ENCODE results near the gene LSS. TPM values are rescaled to one million over a fixed set of nuclear protein-coding genes. Genes with fewer than 3 reads are reported as not detected.

LSS gene
- total and polyA plus RNA-seq, 2 experiments from 2014 or later, result 86.9 to 112 TPM

DNA sequence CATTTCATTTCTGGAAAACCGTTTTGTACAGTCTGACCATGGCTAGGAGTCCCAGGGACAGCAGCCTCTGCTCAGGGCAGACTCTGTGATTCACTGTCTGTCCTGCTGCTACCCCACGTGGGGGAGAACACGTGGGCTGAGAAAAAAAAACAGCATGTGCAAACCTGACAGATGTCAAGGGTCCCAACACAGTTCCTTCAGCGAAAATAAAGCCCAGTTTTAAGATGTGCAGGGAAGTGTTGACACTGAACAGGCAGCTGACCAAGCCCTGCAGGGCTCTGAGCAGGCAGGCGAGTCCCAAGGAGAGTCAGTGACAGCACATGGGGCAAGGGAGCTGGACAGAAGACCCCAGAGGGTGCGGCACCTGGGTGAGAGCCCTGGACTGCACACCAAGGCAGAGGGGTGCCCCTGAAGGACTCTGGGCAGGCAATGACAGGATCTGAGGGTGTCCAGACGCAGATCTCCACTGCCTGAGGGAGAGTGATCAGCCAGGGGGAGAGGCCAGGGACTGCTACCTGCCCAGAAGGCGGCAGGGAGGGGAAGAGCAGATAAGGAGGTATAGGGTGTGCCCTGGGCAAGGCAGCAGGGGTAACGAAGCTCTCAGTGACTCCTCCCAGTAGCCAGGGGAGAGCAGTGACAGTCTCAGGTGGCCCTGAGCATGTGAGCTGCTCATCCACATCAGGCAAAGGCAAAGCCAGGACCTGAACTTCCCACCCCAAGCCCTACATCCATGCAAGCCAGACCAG is 39.2 kb downstream of the LSS start:
- Histone ChIP-seq H3K9me3 (ENCODE audit: low read depth) (no peaks in the 10 kb centered on the region), H3K27ac (peak overlapping the region; percentile 68)
- DNase-seq (ENCODE audit: low read depth in 1 of 2, low spot score in 1 of 2), result peak in 1 of 2 donors; percentile 59

DNA sequence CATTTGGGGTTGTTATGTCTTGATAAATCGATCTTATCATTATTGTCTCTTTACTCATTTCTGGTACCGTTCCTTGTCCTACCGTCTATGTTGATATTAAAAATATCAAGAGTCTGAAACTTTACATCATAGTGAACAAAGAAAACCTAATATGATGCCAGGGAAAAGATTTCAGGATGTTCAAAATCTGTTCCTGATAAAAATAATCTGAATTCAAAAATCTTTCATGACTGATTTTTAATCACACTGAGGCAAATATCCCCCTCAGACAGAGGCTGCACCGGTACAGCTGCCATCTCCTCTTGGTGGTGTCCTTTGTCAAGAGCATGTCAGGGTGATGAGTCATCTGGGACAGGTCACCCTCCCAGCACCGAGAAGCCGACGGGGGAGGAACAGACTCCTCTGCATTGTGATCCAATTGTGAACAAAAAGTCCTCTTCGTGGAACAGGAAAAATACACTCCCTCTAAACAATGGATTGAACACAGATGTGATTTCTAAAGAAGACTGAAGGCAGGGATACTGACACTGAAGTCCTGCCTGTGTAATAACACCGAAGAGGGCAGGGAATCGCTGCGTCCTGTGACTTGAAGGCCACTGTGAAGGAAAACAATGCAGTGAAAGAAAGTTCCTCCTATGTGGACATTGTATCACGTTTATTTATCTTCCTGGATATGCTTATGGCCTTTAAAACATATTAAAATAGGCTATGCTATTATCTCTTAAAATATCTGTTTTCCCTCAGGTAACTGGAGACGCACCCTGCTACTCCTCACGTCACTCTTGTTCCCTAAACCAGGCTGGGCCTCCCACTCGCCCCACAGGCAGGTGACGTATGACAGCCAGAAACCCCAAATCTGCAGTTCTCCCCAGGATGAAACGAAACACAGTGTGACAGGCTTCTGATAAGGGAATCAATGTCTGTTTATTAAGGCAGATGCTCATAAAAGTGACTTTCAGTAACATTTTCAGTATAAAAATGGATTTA is 40.1 kb downstream of the LSS start:
- TF ChIP-seq, protein P1, sequence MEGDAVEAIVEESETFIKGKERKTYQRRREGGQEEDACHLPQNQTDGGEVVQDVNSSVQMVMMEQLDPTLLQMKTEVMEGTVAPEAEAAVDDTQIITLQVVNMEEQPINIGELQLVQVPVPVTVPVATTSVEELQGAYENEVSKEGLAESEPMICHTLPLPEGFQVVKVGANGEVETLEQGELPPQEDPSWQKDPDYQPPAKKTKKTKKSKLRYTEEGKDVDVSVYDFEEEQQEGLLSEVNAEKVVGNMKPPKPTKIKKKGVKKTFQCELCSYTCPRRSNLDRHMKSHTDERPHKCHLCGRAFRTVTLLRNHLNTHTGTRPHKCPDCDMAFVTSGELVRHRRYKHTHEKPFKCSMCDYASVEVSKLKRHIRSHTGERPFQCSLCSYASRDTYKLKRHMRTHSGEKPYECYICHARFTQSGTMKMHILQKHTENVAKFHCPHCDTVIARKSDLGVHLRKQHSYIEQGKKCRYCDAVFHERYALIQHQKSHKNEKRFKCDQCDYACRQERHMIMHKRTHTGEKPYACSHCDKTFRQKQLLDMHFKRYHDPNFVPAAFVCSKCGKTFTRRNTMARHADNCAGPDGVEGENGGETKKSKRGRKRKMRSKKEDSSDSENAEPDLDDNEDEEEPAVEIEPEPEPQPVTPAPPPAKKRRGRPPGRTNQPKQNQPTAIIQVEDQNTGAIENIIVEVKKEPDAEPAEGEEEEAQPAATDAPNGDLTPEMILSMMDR (IDR thresholded peaks at IDR 0.05; ENCODE audit: low read depth, low read length), result no peak
- H3K27me3 ChIP-seq, result no peaks in the 10 kb centered on the region
- no peaks in the 10 kb centered on the region for H3K36me3 ChIP-seq
- H3K4me1 ChIP-seq (ENCODE audit: low read depth), result peaks cover 16% of the 10 kb centered on the region
- H3K4me3 ChIP-seq, result no peak overlapping the region
- H3K9me3 ChIP-seq (ENCODE audit: low read depth), result no peaks in the 10 kb centered on the region
- H3K27ac ChIP-seq, result peak overlapping the region; percentile 68
- peak in 1 of 2 donors; percentile 64 for DNase-seq (ENCODE audit: low read depth in 1 of 2, low spot score in 1 of 2)

More for the DNA sequence above, 39.2 kb downstream of the LSS start:
- Histone ChIP-seq H3K4me3 (no peak overlapping the region), H3K36me3 (peaks cover under 1% of the 10 kb centered on the region), H3K4me1 (ENCODE audit: low read depth) (peaks cover 16% of the 10 kb centered on the region), H3K27me3 (no peaks in the 10 kb centered on the region)
- TF ChIP-seq, protein P1 (IDR thresholded peaks at IDR 0.05; ENCODE audit: low read depth, low read length), result no peak

GRCh38 chr21:46187814-46188213 is 40.8 kb downstream of the LSS start:
- H3K9me3 ChIP-seq (ENCODE audit: low read depth), result no peaks in the 10 kb centered on the region
- H3K36me3 ChIP-seq, result no peaks in the 10 kb centered on the region
- H3K4me3 ChIP-seq, result no peak overlapping the region
- peak overlapping the region; percentile 9 for H3K27ac ChIP-seq
- no peaks in the 10 kb centered on the region for H3K27me3 ChIP-seq
- peaks cover 16% of the 10 kb centered on the region for H3K4me1 ChIP-seq (ENCODE audit: low read depth)
- DNase-seq (ENCODE audit: low read depth in 1 of 2, low spot score in 1 of 2), result no peak
- TF ChIP-seq, protein P1 (IDR thresholded peaks at IDR 0.05; ENCODE audit: low read depth, low read length), result no peak

DNA sequence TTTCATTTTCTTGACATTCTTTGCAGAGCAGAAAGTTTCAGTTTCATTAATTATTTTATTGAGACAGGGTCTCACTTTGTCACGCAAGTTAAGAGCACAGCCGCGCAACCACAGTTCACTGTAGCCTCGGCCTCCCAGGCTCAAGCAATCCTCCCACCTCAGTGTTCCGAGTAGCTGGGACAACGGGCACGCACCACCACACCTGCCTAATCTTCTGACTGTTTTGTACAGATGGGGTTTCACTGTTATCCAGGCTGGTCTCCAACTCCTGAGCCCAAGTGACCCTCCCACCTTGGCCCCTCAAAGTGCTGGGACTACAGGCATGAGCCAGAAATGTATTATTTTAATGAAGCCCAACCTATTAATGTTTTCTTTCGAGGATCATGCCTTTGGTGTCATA is 41.3 kb downstream of the LSS start:
- Histone ChIP-seq H3K4me3 (no peak overlapping the region), H3K9me3 (ENCODE audit: low read depth) (no peaks in the 10 kb centered on the region), H3K4me1 (ENCODE audit: low read depth) (peaks cover 16% of the 10 kb centered on the region), H3K27ac (no peak overlapping the region), H3K36me3 (no peaks in the 10 kb centered on the region), H3K27me3 (no peaks in the 10 kb centered on the region)
- no peak for DNase-seq (ENCODE audit: low read depth in 1 of 2, low spot score in 1 of 2)
- TF ChIP-seq, protein P1 (IDR thresholded peaks at IDR 0.05; ENCODE audit: low read depth, low read length), result no peak

GRCh38 chr21:46185716-46186115 is 42.9 kb downstream of the LSS start:
- Histone ChIP-seq H3K9me3 (ENCODE audit: low read depth) (no peaks in the 10 kb centered on the region), H3K27ac (no peak overlapping the region), H3K4me1 (ENCODE audit: low read depth) (peaks cover 16% of the 10 kb centered on the region), H3K27me3 (no peaks in the 10 kb centered on the region), H3K36me3 (no peaks in the 10 kb centered on the region), H3K4me3 (no peak overlapping the region)
- TF ChIP-seq, protein P1 (IDR thresholded peaks at IDR 0.05; ENCODE audit: low read depth, low read length), result no peak
- DNase-seq (ENCODE audit: low read depth in 1 of 2, low spot score in 1 of 2), result no peak

Measured in cardiac muscle cell (in vitro differentiated cells and primary cell).